A673 (cell line): Measurements from ENCODE around the gene GTF2H1.

Experiments
- CTCF ChIP-seq: fragments of 300-800, 200-600 bp; sonication (generic); conservative IDR thresholded peaks from 2 replicates; pipeline ENCODE4 v1.5.1; 2017; ENCODE audit warnings: low read depth, mild to moderate bottlenecking, antibody characterized with exemption, low read length, moderate library complexity, mixed read lengths
- EZH2 ChIP-seq: fragments of 200-600 bp; sonication (generic); IDR thresholded peaks from 2 replicates; pipeline ENCODE4 v1.6.1; 2017; ENCODE audit warnings: borderline replicate concordance, low read depth, mild to moderate bottlenecking, mixed read lengths, antibody characterized with exemption, low read length; ENCODE audit not compliant: poor library complexity, severe bottlenecking

GRCh38 chr11:18285841-18286240 lies 36.5 kb upstream of the GTF2H1 start:
- no peak for TF ChIP-seq CTCF
- no peak for TF ChIP-seq EZH2
